CD14-positive monocyte (primary cell): ENCODE results near the gene TBL1XR1. TPM values are rescaled to one million over a fixed set of nuclear protein-coding genes. Genes with fewer than 3 reads are reported as not detected.

Source experiments
- DNase-seq, 3 donors: peaks; one replicate each; pipeline ENCODE4 v3.0.0-alpha.2; 2011 to 2022
- H2AFZ ChIP-seq: 2 replicates; pipeline ENCODE4 v1.6.0; 2012; ENCODE audit warnings: mild to moderate bottlenecking, low read depth, low read length, inconsistent platforms; ENCODE audit not compliant: insufficient read depth, poor library complexity, severe bottlenecking
- H3K27ac ChIP-seq, 2 donors: 1 replicate in 1 of 2; 2 replicates in 1 of 2; pipeline ENCODE4 v1.5.1; 2012 to 2013; ENCODE audit warnings: low read length in 2 of 2, control low read depth in 1 of 2, inconsistent platforms in 1 of 2, low read depth in 1 of 2, mild to moderate bottlenecking in 1 of 2
- H3K27me3 ChIP-seq, 2 donors: one replicate each; pipeline versions ENCODE4 v1.6.0 to v1.6.1; 2011 to 2013; ENCODE audit warnings: low read length in 2 of 2; ENCODE audit not compliant: control insufficient read depth in 2 of 2, insufficient read depth in 2 of 2
- H3K36me3 ChIP-seq, 2 donors: replicated peaks in 1 of 2; 1 replicate in 1 of 2; 2 replicates in 1 of 2; pipeline versions ENCODE4 v1.5.1 to v1.6.1; 2012 to 2013; ENCODE audit warnings: low read length in 2 of 2, control low read depth in 1 of 2, inconsistent platforms in 1 of 2, mild to moderate bottlenecking in 1 of 2; ENCODE audit not compliant: insufficient read depth in 2 of 2, control insufficient read depth in 1 of 2
- H3K4me1 ChIP-seq, 2 donors: 1 replicate in 1 of 2; 2 replicates in 1 of 2; pipeline versions ENCODE4 v1.5.1 to v1.6.1; 2012 to 2013; ENCODE audit warnings: low read length in 2 of 2, control low read depth in 1 of 2, inconsistent platforms in 1 of 2, mild to moderate bottlenecking in 1 of 2, moderate library complexity in 1 of 2; ENCODE audit not compliant: insufficient read depth in 2 of 2, control insufficient read depth in 1 of 2
- H3K4me2 ChIP-seq: replicated peaks from 2 replicates; pipeline ENCODE3; 2012; ENCODE audit warnings: low read length, moderate library complexity, mild to moderate bottlenecking; ENCODE audit not compliant: poor library complexity, severe bottlenecking; ENCODE audit errors: extremely low read depth
- H3K4me3 ChIP-seq, 3 experiments: fragments of 200-600 bp in 1 of 3; sonication (generic) in 1 of 3; replicated peaks in 1 of 3; 1 replicate in 2 of 3; 2 replicates in 1 of 3; pipeline ENCODE4 v1.5.1; 2011 to 2013; ENCODE audit warnings: low read length in 3 of 3, mild to moderate bottlenecking in 3 of 3, control low read depth in 2 of 3, low read depth in 2 of 3, inconsistent platforms in 1 of 3, moderate library complexity in 1 of 3
- H3K79me2 ChIP-seq: 2 replicates; pipeline ENCODE4 v1.6.0; 2012; ENCODE audit warnings: mild to moderate bottlenecking, control low read depth, inconsistent platforms, low read length, moderate library complexity; ENCODE audit not compliant: insufficient read depth
- H3K9ac ChIP-seq: 2 replicates; pipeline ENCODE4 v1.6.0; 2017; ENCODE audit warnings: low read length, mild to moderate bottlenecking; ENCODE audit not compliant: insufficient read depth, poor library complexity, severe bottlenecking
- H3K9me3 ChIP-seq, 2 donors: replicated peaks in 1 of 2; 1 replicate in 1 of 2; 2 replicates in 1 of 2; pipeline versions ENCODE4 v1.5.1 to v1.6.1; 2012 to 2013; ENCODE audit warnings: low read length in 2 of 2, control low read depth in 1 of 2; ENCODE audit not compliant: control insufficient read depth in 1 of 2, insufficient read depth in 1 of 2
- H4K20me1 ChIP-seq: 2 replicates; pipeline ENCODE4 v1.6.0; 2012; ENCODE audit warnings: mild to moderate bottlenecking, low read length, control low read depth, moderate library complexity; ENCODE audit not compliant: insufficient read depth
- H3K27ac Mint-ChIP-seq, 7 donors: one replicate each; pipeline ENCODE4 v1.8.0; 2020; ENCODE audit warnings: mild to moderate bottlenecking in 7 of 7, mixed read lengths in 7 of 7, moderate library complexity in 6 of 7, inconsistent platforms in 2 of 7
- H3K27me3 Mint-ChIP-seq, 3 donors: one replicate each; pipeline ENCODE4 v1.8.0; 2021 to 2022; ENCODE audit warnings: low read depth in 3 of 3, mild to moderate bottlenecking in 3 of 3, mixed read lengths in 3 of 3, moderate library complexity in 3 of 3, inconsistent platforms in 1 of 3
- H3K36me3 Mint-ChIP-seq, 2 donors: one replicate each; pipeline ENCODE4 v1.8.0; 2020; ENCODE audit warnings: mixed read lengths in 2 of 2, inconsistent platforms in 1 of 2, mild to moderate bottlenecking in 1 of 2
- H3K4me1 Mint-ChIP-seq: one replicate; pipeline ENCODE4 v1.8.0; 2020; ENCODE audit warnings: mild to moderate bottlenecking, mixed read lengths
- H3K4me3 Mint-ChIP-seq, 2 donors: one replicate each; pipeline ENCODE4 v1.8.0; 2020; ENCODE audit warnings: mild to moderate bottlenecking in 2 of 2, mixed read lengths in 2 of 2, moderate library complexity in 1 of 2
- H3K9me3 Mint-ChIP-seq, 7 donors: one replicate each; pipeline ENCODE4 v1.8.0; 2020 to 2022; ENCODE audit warnings: mixed read lengths in 7 of 7, mild to moderate bottlenecking in 6 of 7, moderate library complexity in 6 of 7, inconsistent platforms in 2 of 7
- CTCF ChIP-seq: fragments of 200-600 bp; IDR thresholded peaks from one replicate; pipeline ENCODE4 v1.8.0; 2022; ENCODE audit warnings: antibody characterized with exemption, mild to moderate bottlenecking
- WGBS: methylation state at CpG from one replicate; pipeline ENCODE4 v1.1.5; 2013; ENCODE audit warnings: missing lambda C conversion rate; ENCODE audit not compliant: insufficient coverage; 5-methylcytosine and 5-hydroxymethylcytosine counted together
- intact Hi-C, 2 donors: fragments of 100-400 bp; cut with micrococcal nuclease; formaldehyde crosslinking; loops; one replicate each; pipeline versions ENCODE4 v1.15.0 to v1.15.1; 2023
- polyA plus RNA-seq, 3 donors: library from polyadenylated mRNA; depleted of rRNA in 1 of 3; unstranded in 2 of 3; stranded (reverse) in 1 of 3; fragments of 300-500 nt in 2 of 3; fragments of >200 nt in 1 of 3; fragmentation: Illumina TruSeq in 2 of 3; gene quantifications; 1 replicate in 2 of 3; 2 replicates in 1 of 3; pipeline ENCODE4 v1.2.3, GENCODE V29; 2012 to 2021

TBL1XR1 gene
- polyA plus RNA-seq, 3 donors, result 10.2 to 20.4 (median 18.3) TPM

- no peak overlapping the region for H3K4me3 ChIP-seq
- H3K27me3 ChIP-seq, result no peaks in the 10 kb centered on the region
- H3K36me3 Mint-ChIP-seq, result peaks cover 68 to 79% of the 10 kb centered on the region in 2 donors
- peaks cover 3% of the 10 kb centered on the region for H4K20me1 ChIP-seq
- H3K27me3 Mint-ChIP-seq, result no peaks in the 10 kb centered on the region
- H3K9me3 ChIP-seq, result no peaks in the 10 kb centered on the region
- no peak overlapping the region for H3K4me3 Mint-ChIP-seq
- H3K4me1 ChIP-seq, result no peaks in the 10 kb centered on the region
- H3K27ac Mint-ChIP-seq, result no peak overlapping the region
- peaks cover 0 to 3% (median 0%) of the 10 kb centered on the region in 7 donors for H3K9me3 Mint-ChIP-seq
- H3K4me1 Mint-ChIP-seq, result peaks cover 6% of the 10 kb centered on the region
- DNase-seq, result no peak
- H3K79me2 ChIP-seq, result no peaks in the 10 kb centered on the region
- H3K4me2 ChIP-seq, result no peak overlapping the region
- H3K27ac ChIP-seq, result no peak overlapping the region
- H3K9ac ChIP-seq, result no peak overlapping the region
- WGBS, result 80% methylated on average over 1 of the region's 2 CpGs
- TF ChIP-seq CTCF, result no peak
- H2AFZ ChIP-seq, result no peak overlapping the region
- intact Hi-C loops, result no loop called here
- peaks cover 72 to 93% of the 10 kb centered on the region in 2 donors for H3K36me3 ChIP-seq
These were observed 151.5 kb downstream of the TBL1XR1 start for GRCh38 chr3:177045767-177046166.

DNA sequence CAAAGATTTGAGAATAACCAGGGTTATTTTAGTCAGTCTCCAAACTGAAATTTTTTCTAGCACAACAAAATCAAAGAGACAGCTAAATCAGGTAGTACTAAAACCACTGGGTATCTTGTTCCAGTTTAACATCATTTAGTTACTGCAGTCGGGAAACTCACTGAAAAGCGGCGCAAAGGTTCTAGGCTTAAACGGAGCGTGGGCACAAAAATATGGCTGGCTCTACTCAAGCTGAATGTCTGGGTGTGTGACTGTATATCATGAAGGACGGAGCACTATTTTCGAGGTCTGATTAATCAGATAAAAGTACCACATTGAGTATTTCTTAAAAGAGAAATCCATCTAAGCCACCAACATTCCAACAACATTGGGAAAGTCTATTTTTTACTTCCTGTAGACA lies 152.1 kb downstream of the TBL1XR1 start:
- peaks cover 6% of the 10 kb centered on the region for H3K4me1 Mint-ChIP-seq
- no peak for DNase-seq
- peaks cover 72 to 92% of the 10 kb centered on the region in 2 donors for H3K36me3 ChIP-seq
- H3K27ac Mint-ChIP-seq, result no peak overlapping the region
- H3K79me2 ChIP-seq, result no peaks in the 10 kb centered on the region
- no peaks in the 10 kb centered on the region for H3K4me1 ChIP-seq
- H3K4me3 ChIP-seq, result no peak overlapping the region
- H3K36me3 Mint-ChIP-seq, result peaks cover 67 to 77% of the 10 kb centered on the region in 2 donors
- H3K9ac ChIP-seq, result no peak overlapping the region
- intact Hi-C loops, result no loop called here
- H3K27ac ChIP-seq, result no peak overlapping the region
- no peaks in the 10 kb centered on the region for H3K27me3 ChIP-seq
- no peak overlapping the region for H2AFZ ChIP-seq
- H3K9me3 Mint-ChIP-seq, result peaks cover 0 to 3% (median 0%) of the 10 kb centered on the region in 7 donors
- no peaks in the 10 kb centered on the region for H3K9me3 ChIP-seq
- H3K4me2 ChIP-seq, result no peak overlapping the region
- 100% methylated on average over 5 of the region's 7 CpGs for WGBS
- H4K20me1 ChIP-seq, result peaks cover 3% of the 10 kb centered on the region
- no peak for TF ChIP-seq CTCF
- no peaks in the 10 kb centered on the region for H3K27me3 Mint-ChIP-seq
- no peak overlapping the region for H3K4me3 Mint-ChIP-seq
